Parietal lobe (tissue), 2 donors: ENCODE data around the gene CLMP. TPM values are rescaled to one million over a fixed set of nuclear protein-coding genes. Genes with fewer than 3 reads are reported as not detected.
A peak's percentile ranks its signal among the peaks of the same experiment; 100 is the strongest.

Experiments used
- small RNA-seq: library from RNA; depleted of rRNA; stranded (forward); fragments of <200 nt; gene quantifications from one replicate; pipeline ENCODE3, GENCODE V24; 2014; ENCODE audit warnings: low replicate concordance
- total RNA-seq: library from RNA; depleted of rRNA; stranded (reverse); fragments of >200 nt; gene quantifications from one replicate; pipeline ENCODE4 v1.2.3, GENCODE V29; 2014

Gene CLMP, protein sequence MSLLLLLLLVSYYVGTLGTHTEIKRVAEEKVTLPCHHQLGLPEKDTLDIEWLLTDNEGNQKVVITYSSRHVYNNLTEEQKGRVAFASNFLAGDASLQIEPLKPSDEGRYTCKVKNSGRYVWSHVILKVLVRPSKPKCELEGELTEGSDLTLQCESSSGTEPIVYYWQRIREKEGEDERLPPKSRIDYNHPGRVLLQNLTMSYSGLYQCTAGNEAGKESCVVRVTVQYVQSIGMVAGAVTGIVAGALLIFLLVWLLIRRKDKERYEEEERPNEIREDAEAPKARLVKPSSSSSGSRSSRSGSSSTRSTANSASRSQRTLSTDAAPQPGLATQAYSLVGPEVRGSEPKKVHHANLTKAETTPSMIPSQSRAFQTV
- 61.3 TPM for total RNA-seq

DNA sequence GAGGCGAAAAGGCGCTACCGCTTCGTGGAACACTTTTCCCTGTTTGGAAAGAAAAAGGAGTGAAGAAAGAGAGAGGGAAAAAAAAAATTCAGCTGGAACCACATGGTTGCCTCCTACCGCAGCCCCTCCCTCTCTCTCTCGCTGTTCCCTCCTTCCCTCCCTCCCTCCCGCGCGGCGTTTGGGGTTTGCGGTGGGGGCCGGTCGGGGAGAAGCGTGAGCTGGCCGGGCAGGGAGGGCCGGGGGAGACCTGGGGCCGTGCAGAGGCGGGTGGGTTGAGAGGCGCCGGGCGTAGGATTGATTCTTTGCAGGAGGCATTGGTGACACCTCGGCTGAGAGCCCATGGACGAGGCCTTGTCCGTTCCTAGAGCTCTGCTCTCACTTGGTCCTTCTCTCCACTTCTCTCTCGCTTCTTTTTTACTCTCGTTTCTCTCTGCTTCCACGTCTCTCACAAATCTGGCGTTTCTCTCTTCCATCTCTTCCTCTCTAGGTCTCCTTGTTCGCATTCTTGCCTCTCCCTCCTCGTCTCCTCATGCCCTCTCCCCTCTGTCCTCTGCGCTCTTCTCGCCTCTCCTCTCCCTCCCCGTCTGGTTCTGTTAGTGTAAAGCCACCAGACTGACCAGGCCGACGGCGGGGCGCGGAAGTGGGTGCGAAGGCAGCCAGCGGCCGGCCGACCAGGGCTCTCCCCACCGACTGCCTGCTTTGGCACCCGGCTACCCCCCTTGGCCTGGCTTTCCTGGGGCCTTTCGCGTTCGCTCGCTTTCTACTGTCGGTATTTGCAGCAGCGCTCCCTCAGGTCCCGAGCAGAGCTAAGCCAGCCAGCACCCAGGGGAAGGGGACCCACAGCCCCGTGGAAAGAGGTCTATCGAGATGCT, at the start of gene CLMP:
Gene CLMP (minus strand): TSS at position 61 of the 872 bp plus-strand sequence. CDS start 308 bp downstream, outside the sequence.

DNA sequence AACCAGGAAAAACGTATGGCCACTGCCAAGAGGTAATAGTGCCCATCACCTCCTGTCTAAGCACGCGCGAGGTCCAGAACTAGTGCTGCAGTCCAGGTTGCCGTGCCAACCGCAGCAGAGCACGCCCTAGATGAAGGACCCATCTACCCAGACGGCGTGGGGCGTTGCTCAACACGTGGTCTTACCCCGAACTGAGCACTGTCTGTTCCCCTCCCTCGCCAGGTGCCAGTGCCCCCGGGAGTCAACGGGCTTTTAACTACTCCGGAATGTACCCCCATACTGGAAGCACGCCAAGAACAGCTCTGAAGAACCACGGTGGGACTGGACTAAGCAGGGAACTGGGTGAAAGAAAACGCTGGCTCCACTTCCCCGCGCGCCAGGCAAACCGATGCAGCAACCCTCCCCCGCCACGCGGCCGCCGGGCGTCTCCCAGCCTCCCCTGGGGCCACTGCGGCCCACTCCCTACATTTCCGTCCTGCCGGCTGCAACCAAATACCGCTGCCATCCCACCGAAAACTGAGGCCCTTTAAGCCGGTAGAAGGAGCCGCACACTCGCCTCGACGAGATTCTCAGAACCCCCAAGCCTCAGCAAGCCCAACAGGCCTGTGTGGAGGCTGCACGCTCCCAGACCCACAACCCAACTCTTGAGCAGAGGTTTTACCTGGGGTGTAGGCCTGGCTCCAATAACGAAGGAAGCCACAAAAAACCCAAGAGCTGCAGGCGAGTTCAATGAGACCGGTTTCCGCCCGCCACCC, 133.5 kb downstream of the CLMP start, which contains the start of gene HSPA8:
Gene HSPA8 (minus strand): TSS at position 734 of the 755 bp plus-strand sequence. CDS start 812 bp downstream, outside the sequence.

Small RNAs within 50 kb of the gene (small RNA-seq; reads per million reads assigned to genes)
- gene RPL31P47 (not detected), gene SNORD14C (not detected), gene SNORD14D (not detected), gene SNORD14E (268 reads per million, percentile 97 among the genes with 10 or more reads in this experiment)

Other genes with a start within 250 kb of the CLMP start
- gene BSX, start 213.4 kb downstream of the CLMP start, total RNA-seq, result not detected
- gene HSPA8, start 133.1 kb downstream of the CLMP start, total RNA-seq, result 2,873 TPM
- gene GRAMD1B, start 235.0 kb upstream of the CLMP start, total RNA-seq, result 94.8 TPM